NCI-H524 (cell line): ENCODE measurements around the gene PIAS3.
A peak's percentile ranks its signal among the peaks of the same experiment; 100 is the strongest.

ENCODE experiments used
- DNase-seq, 2 experiments: peaks; one replicate each; lab custom pipeline; 2025; lab: John Stamatoyannopoulos, UW

The PIAS3 gene

GRCh38 chr1:145858901-145859490, at the start of gene PIAS3:
Gene PIAS3 (minus strand): TSS chr1:145859081. CDS start chr1:145858990, 91 bp downstream.
- DNase-seq, result peak; percentile 82 to 87

GRCh38 chr1:145908653-145909052, 49.8 kb upstream of the PIAS3 start:
- no peak for DNase-seq

GRCh38 chr1:145906954-145907753, 48.3 kb upstream of the PIAS3 start:
- no peak for DNase-seq

GRCh38 chr1:145901312-145902021, 42.6 kb upstream of the PIAS3 start:
- DNase-seq, result no peak

GRCh38 chr1:145898756-145899155, 39.9 kb upstream of the PIAS3 start:
- DNase-seq, result no peak

- no peak for DNase-seq
Measured at GRCh38 chr1:145897969-145898368, 39.1 kb upstream of the PIAS3 start.

GRCh38 chr1:145895471-145895870, 36.6 kb upstream of the PIAS3 start:
- no peak for DNase-seq

GRCh38 chr1:145893306-145894055, 34.6 kb upstream of the PIAS3 start:
- no peak for DNase-seq

GRCh38 chr1:145892486-145893087, 33.7 kb upstream of the PIAS3 start:
- DNase-seq, result no peak

GRCh38 chr1:145891587-145892485, 33.0 kb upstream of the PIAS3 start:
- DNase-seq, result peak; percentile 91 to 95

GRCh38 chr1:145891143-145891542, 32.3 kb upstream of the PIAS3 start:
- no peak for DNase-seq

- no peak for DNase-seq
Measured at GRCh38 chr1:145889722-145890121, 30.8 kb upstream of the PIAS3 start.

GRCh38 chr1:145887631-145888030, 28.8 kb upstream of the PIAS3 start:
- DNase-seq, result no peak

GRCh38 chr1:145886816-145887215, 27.9 kb upstream of the PIAS3 start:
- DNase-seq, result no peak

- DNase-seq, result no peak
Measured at GRCh38 chr1:145886390-145886789, 27.5 kb upstream of the PIAS3 start.

- DNase-seq, result peak; percentile 37 to 69
Measured at GRCh38 chr1:145885738-145886287, 26.9 kb upstream of the PIAS3 start, which contains the start of gene ANKRD35. Gene ANKRD35 (minus strand): TSS chr1:145885866. CDS start chr1:145885758, 108 bp downstream.

- no peak for DNase-seq
Measured at GRCh38 chr1:145884675-145885074, 25.8 kb upstream of the PIAS3 start.

- no peak for DNase-seq
Measured at GRCh38 chr1:145879775-145880174, 20.9 kb upstream of the PIAS3 start.

- DNase-seq, result no peak
Measured at GRCh38 chr1:145878724-145879123, 19.8 kb upstream of the PIAS3 start.

GRCh38 chr1:145877923-145878486, 19.1 kb upstream of the PIAS3 start:
- DNase-seq, result no peak
